Measurements from ENCODE around the gene SATL1.
A peak's percentile ranks its signal among the peaks of the same experiment; 100 is the strongest.

Gene SATL1

GRCh38 chrX:85111347-85111746 lies 132.2 kb downstream of the SATL1 start:
- Histone ChIP-seq H3K4me2 (ENCODE audit: low read length) (no peak overlapping the region), H3K4me3 (ENCODE audit: low read length) (no peak overlapping the region), H3K79me2 (ENCODE audit: control insufficient read depth, low read length) (no peaks in the 10 kb centered on the region), H3K4me1 (ENCODE audit: control insufficient read depth, low read length) (no peaks in the 10 kb centered on the region), H3K27me3 (ENCODE audit: control insufficient read depth, low read length) (no peaks in the 10 kb centered on the region), H3K9me3 (ENCODE audit: control insufficient read depth, insufficient read depth, low read length) (no peaks in the 10 kb centered on the region), H4K20me1 (ENCODE audit: control insufficient read depth, insufficient read depth, low read depth, low read length) (no peaks in the 10 kb centered on the region), H3K27ac (ENCODE audit: low read depth, low read length) (no peak overlapping the region), H3K9me2 (replicated peaks; ENCODE audit: control insufficient read depth, low read length) (no peaks in the 10 kb centered on the region), H3K36me3 (ENCODE audit: control insufficient read depth, low read length) (no peaks in the 10 kb centered on the region), H3F3A (ENCODE audit: control insufficient read depth, insufficient read depth) (no peaks in the 10 kb centered on the region)
- TF ChIP-seq CTCF (IDR thresholded peaks at IDR 0.05; ENCODE audit: low read depth, low read length, poor library complexity, severe bottlenecking): peak; percentile 29
- TF ChIP-seq EZH2phosphoT487 (IDR thresholded peaks at IDR 0.05; ENCODE audit: borderline replicate concordance, low read length): no peak

- Histone ChIP-seq H3K4me2 (ENCODE audit: low read length) (no peak overlapping the region), H3K27ac (ENCODE audit: low read depth, low read length) (no peak overlapping the region), H3K36me3 (ENCODE audit: control insufficient read depth, low read length) (no peaks in the 10 kb centered on the region), H3K4me3 (ENCODE audit: low read length) (no peak overlapping the region), H3K9me2 (replicated peaks; ENCODE audit: control insufficient read depth, low read length) (no peaks in the 10 kb centered on the region), H3K79me2 (ENCODE audit: control insufficient read depth, low read length) (no peaks in the 10 kb centered on the region), H4K20me1 (ENCODE audit: control insufficient read depth, insufficient read depth, low read depth, low read length) (no peaks in the 10 kb centered on the region), H3K9me3 (ENCODE audit: control insufficient read depth, insufficient read depth, low read length) (no peaks in the 10 kb centered on the region), H3K4me1 (ENCODE audit: control insufficient read depth, low read length) (no peaks in the 10 kb centered on the region), H3F3A (ENCODE audit: control insufficient read depth, insufficient read depth) (no peaks in the 10 kb centered on the region), H3K27me3 (ENCODE audit: control insufficient read depth, low read length) (no peaks in the 10 kb centered on the region)
- TF ChIP-seq EZH2phosphoT487 (IDR thresholded peaks at IDR 0.05; ENCODE audit: borderline replicate concordance, low read length): no peak
- TF ChIP-seq CTCF (IDR thresholded peaks at IDR 0.05; ENCODE audit: low read depth, low read length, poor library complexity, severe bottlenecking): peak; percentile 61
Measured at GRCh38 chrX:85109235-85109634, 134.3 kb downstream of the SATL1 start.

GRCh38 chrX:85108165-85108564 lies 135.4 kb downstream of the SATL1 start:
- Histone ChIP-seq H3K9me2 (replicated peaks; ENCODE audit: control insufficient read depth, low read length) (no peaks in the 10 kb centered on the region), H3K79me2 (ENCODE audit: control insufficient read depth, low read length) (no peaks in the 10 kb centered on the region), H3F3A (ENCODE audit: control insufficient read depth, insufficient read depth) (no peaks in the 10 kb centered on the region), H3K4me3 (ENCODE audit: low read length) (no peak overlapping the region), H3K4me1 (ENCODE audit: control insufficient read depth, low read length) (no peaks in the 10 kb centered on the region), H4K20me1 (ENCODE audit: control insufficient read depth, insufficient read depth, low read depth, low read length) (no peaks in the 10 kb centered on the region), H3K4me2 (ENCODE audit: low read length) (no peak overlapping the region), H3K27me3 (ENCODE audit: control insufficient read depth, low read length) (no peaks in the 10 kb centered on the region), H3K27ac (ENCODE audit: low read depth, low read length) (no peak overlapping the region), H3K9me3 (ENCODE audit: control insufficient read depth, insufficient read depth, low read length) (no peaks in the 10 kb centered on the region), H3K36me3 (ENCODE audit: control insufficient read depth, low read length) (no peaks in the 10 kb centered on the region)
- no peak for TF ChIP-seq EZH2phosphoT487 (IDR thresholded peaks at IDR 0.05; ENCODE audit: borderline replicate concordance, low read length)
- no peak for TF ChIP-seq CTCF (IDR thresholded peaks at IDR 0.05; ENCODE audit: low read depth, low read length, poor library complexity, severe bottlenecking)

GRCh38 chrX:85107407-85107806 lies 136.2 kb downstream of the SATL1 start:
- Histone ChIP-seq H3K79me2 (ENCODE audit: control insufficient read depth, low read length) (no peaks in the 10 kb centered on the region), H3K9me3 (ENCODE audit: control insufficient read depth, insufficient read depth, low read length) (no peaks in the 10 kb centered on the region), H3K27ac (ENCODE audit: low read depth, low read length) (no peak overlapping the region), H3K4me3 (ENCODE audit: low read length) (no peak overlapping the region), H3K4me1 (ENCODE audit: control insufficient read depth, low read length) (no peaks in the 10 kb centered on the region), H3K27me3 (ENCODE audit: control insufficient read depth, low read length) (no peaks in the 10 kb centered on the region), H3K9me2 (replicated peaks; ENCODE audit: control insufficient read depth, low read length) (no peaks in the 10 kb centered on the region), H4K20me1 (ENCODE audit: control insufficient read depth, insufficient read depth, low read depth, low read length) (no peaks in the 10 kb centered on the region), H3K36me3 (ENCODE audit: control insufficient read depth, low read length) (no peaks in the 10 kb centered on the region), H3F3A (ENCODE audit: control insufficient read depth, insufficient read depth) (no peaks in the 10 kb centered on the region), H3K4me2 (ENCODE audit: low read length) (no peak overlapping the region)
- TF ChIP-seq CTCF (IDR thresholded peaks at IDR 0.05; ENCODE audit: low read depth, low read length, poor library complexity, severe bottlenecking): no peak
- no peak for TF ChIP-seq EZH2phosphoT487 (IDR thresholded peaks at IDR 0.05; ENCODE audit: borderline replicate concordance, low read length)
